Right hindlimb (tissue), 1 donor: ENCODE data around the gene PCSK4.
"Not testable (repeated sequence)": the region's sequence is repeated elsewhere in the genome, so short reads cannot be mapped to it uniquely, and the experiment has no call there.

Experiments
- DNase-seq: peaks from one replicate; pipeline ENCODE4 v3.0.0-alpha.2; 2018

The PCSK4 gene

GRCh38 chr19:1486720-1487575 lies 3.2 kb downstream of the PCSK4 start:
- DNase-seq = no peak

DNA sequence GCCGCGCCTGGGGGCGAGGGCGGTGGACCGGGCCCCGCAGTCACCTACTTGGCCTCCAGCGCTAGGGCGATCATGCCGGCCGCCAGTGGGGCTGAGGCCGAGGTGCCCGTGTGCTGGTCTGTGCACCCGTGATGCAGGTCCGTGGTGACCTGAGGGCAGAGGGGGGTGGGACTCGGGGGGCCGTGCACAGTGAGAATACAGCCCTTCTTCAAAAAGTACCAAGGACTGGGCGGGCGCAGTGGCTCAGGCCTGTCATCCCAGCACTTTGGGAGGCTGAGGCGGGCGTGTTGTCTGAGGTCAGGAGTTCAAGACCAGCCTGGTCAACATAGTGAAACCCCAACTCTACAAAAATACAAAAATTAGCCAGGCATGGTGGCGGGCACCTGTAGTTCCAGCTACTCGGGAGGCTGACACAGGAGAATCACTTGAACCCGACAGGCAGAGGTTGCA lies 6.1 kb downstream of the PCSK4 start:
- no peak for DNase-seq

GRCh38 chr19:1483131-1483978 lies 6.8 kb downstream of the PCSK4 start:
- no peak for DNase-seq

GRCh38 chr19:1482361-1483130 lies 7.6 kb downstream of the PCSK4 start:
- DNase-seq = no peak

GRCh38 chr19:1481893-1482360 lies 8.2 kb downstream of the PCSK4 start:
- no peak for DNase-seq

GRCh38 chr19:1481224-1481892 lies 8.8 kb downstream of the PCSK4 start:
- DNase-seq = no peak

DNA sequence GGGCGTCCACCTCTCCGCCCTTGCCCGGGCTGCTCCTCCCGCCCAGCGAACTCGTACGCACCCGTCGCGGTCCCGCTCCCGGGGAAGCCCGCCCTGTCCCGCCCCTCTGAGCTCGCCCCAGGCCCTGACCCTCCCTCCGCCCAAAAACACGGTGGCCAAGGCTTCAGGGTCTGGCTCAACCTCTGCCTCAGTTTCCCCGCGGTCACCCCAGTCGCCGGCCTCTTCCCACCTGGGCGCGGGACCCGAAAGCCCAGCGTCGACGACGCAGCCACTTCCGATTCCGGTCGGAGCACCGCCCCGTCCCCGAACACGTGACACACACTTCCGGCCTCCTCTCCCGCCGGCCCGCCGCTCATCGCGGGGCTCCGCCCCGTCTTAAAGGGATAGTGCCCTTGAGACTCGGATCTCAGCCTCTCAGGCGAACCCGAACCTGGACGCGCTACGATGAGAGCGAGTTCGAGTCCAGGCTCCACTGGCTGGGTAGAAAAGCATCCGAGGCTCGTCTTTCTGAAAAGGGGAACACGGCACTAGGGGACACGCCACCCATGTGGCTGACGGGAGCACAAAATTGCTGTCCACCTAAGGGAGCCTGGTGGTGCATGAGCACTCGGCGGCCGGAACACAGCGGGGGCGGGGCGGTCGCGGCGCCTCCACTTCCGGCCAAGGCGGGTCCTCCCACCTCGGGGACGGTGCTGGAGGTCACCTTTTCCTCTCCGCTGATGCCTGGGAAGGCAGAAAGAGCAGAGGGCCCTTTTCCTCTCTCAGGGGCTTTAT lies 11.0 kb downstream of the PCSK4 start, which contains the start of gene C19orf25:
C19orf25 (minus strand) TSS at position 282 of the 774 bp plus-strand sequence. CDS start 312 bp downstream, outside the sequence.
- peak; percentile 95 for DNase-seq

- DNase-seq = not testable (repeated sequence)
These were observed 13.1 kb downstream of the PCSK4 start for GRCh38 chr19:1477056-1477455.

GRCh38 chr19:1475751-1476437 lies 14.3 kb downstream of the PCSK4 start:
- no peak for DNase-seq

DNA sequence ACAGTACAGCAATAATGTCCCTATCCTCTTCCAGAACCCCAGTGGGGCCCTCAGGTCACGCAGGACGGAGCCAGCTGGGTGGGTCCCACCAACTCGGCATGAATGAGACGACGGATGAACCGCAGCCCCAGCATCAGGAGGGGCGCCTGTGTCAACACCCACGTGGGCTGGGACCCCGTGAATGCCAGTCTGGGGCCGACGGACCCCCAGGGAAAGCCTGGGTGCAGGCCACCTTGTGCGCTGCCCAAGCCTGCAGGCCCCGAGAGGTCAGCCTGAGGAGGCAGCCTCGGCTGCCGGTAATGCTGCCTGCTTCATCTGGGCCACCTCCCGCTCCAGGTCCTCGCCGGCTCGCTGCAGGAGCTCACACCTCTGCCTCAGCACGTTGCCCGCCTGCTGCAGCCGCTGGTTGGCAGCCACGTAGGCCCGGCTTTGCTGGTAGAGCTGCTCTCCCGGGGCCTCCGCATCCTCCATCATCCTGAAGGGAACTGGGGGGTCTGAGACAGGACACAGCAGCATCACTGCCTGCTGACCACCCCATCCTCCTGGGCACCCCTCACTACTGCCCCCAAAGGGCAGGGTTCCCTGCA lies 15.3 kb downstream of the PCSK4 start:
- DNase-seq = no peak

- no peak for DNase-seq
These were observed 16.0 kb downstream of the PCSK4 start for GRCh38 chr19:1474011-1474764.

DNA sequence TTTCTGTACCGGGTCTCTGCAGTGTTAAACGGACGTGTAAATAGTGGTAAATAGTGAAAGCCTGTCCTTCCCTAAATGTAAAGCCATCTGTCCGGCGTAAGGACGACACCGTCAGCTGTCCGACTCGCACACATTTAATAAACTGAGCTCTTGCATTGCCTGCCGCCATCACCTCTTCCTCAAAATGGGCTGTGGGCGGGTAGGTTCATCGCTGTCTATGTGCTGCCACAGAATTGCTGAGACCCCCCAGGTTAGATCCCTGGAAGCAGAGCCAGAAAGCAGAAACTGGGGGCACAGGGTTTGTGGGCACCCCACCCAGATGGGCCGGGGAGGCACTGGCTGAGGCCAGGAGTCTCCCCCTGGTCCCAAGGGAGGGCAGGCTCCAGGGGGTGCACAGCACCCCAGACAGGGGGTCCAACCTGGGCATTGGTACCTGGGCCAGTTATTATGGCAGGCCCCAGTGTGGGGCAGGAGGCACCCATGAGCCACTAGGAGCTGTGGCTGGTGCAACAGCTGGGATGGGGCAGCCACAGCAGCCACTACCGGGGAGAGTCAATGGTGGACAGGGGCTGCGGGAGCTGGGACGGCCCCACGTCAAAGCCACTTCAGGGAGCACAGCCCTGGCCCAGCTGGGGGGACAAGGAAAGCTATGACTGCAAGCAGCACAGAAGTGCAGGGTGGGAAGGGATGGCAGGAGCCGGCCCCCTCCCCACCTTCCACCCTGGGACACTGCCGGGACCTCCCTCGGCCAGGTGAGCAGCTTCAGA lies 16.9 kb downstream of the PCSK4 start:
- no peak for DNase-seq

GRCh38 chr19:1472231-1473084 lies 17.7 kb downstream of the PCSK4 start:
- no peak for DNase-seq

DNA sequence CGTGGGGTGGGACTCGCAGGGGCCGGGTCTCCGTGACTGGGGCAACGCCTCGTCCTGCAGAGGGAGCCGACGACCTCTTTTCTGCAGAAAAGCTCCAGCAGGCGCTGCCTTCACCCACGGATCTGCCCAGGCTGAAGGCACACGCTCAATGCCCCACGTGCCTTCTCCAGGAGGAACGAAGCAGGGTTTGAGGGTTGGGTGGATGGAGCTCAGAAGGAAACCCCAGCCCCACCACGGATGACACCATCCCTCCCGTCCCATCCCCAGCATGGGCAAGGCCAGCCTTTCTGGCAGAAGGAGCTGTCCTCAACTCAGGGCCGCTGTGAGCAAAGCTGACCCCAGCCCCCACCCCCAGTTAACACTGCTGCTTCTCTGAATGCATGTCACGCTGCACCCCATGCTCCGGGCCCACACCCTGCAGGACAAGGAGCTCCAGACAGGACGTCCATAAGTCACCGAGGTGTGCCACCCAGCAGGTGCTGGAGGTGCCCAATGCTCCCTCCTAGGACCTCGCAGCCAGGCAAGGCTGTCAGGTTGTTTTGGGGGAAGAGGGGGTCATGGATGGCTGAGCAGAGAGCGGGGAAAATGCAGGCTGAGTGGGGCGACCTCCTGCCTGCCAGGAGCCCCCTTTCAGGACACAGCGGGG lies 18.5 kb downstream of the PCSK4 start:
- no peak for DNase-seq

DNA sequence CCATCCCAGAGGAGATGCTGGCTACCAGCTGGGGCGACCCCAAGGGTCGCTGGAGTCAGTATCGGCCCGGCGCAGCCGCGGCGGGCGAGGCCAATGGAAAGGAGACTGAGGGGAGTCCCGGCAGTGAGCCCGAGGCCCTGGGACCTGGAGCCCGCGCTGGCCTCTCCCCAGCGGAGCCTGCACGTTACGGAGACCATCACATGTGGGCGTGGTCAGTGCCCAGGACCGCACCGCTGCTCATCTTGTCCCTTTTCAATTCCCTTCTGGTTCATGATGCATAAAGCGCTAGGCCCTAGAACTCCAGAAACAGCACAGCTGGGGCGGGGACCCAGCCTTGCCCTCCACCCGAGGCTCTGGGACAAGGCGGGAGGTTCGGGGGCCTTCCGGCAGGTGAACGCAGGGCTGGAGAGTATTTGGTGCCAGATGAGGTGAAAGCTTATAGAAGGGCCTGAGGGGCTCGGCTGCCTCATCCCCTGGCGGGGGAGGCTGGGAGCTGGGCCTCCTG lies 19.1 kb downstream of the PCSK4 start:
- no peak for DNase-seq

DNA sequence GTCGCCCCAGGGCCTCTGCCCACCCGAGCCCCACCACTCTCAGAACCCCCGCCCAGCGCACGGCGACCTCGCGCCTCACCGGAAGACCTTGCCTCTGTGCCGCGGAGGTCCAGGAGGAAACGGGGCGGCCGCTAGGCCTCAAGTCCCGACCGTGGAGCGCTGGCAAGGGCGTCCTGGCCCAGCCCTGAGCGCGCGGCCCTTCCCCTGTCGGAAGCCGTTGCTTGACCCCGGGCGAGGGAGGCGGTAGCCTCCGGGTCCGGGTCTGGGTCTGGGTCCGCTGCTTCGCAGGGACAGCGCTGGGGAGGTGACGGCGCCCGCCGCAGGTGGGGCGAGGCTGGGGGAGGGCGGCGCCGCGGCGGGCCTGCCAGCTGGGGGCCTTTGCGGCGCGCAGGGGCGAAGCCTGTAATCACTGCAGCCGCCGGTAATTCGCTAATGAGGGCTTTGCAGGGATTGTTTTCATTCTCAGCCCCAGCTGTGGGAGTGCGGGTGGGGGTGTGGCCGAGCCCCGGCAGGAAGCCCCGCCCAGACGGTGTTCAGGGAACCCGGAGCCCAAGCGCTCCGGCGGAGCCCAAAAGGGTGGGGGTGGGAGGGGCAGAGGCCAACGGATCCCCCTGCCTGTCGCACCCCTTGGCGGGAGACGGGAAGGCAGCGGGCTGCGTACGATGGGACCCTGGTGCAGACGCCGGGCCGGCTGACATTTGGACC lies 19.7 kb downstream of the PCSK4 start:
- DNase-seq = no peak

GRCh38 chr19:1470055-1470304 lies 20.2 kb downstream of the PCSK4 start:
- DNase-seq = no peak
